Neural cell (in vitro differentiated cells): ENCODE results near the gene SYT6. TPM values are rescaled to one million over a fixed set of nuclear protein-coding genes. Genes with fewer than 3 reads are reported as not detected.

ENCODE experiments used
- H2AFZ ChIP-seq: fragments of 200-600, 300-800 bp; sonication (generic), shearing (Covaris generic); 2 replicates; pipeline ENCODE4 v1.6.0; 2014; ENCODE audit warnings: low read depth, mild to moderate bottlenecking, antibody characterized with exemption, low read length, moderate library complexity
- H3F3A ChIP-seq: fragments of 200-600 bp; shearing (Covaris generic); 2 replicates; pipeline ENCODE4 v1.6.1; 2016; ENCODE audit warnings: mild to moderate bottlenecking, moderate library complexity, mixed read lengths, antibody characterized with exemption, low read length; ENCODE audit not compliant: insufficient read depth, poor library complexity, severe bottlenecking
- H3K27ac ChIP-seq: fragments of 200-600, 300-800 bp; sonication (generic), shearing (Covaris generic); 2 replicates; pipeline ENCODE4 v1.5.1; 2014; ENCODE audit warnings: mild to moderate bottlenecking, low read length, moderate library complexity
- H3K27me3 ChIP-seq: fragments of 300-800, 200-600 bp; sonication (generic), shearing (Covaris generic); 2 replicates; pipeline ENCODE4 v1.6.0; 2014; ENCODE audit warnings: mild to moderate bottlenecking, low read depth, low read length, moderate library complexity; ENCODE audit not compliant: insufficient read depth
- H3K36me3 ChIP-seq: fragments of 300-800, 200-600 bp; sonication (generic), shearing (Covaris generic); 2 replicates; pipeline ENCODE4 v1.5.1; 2014; ENCODE audit warnings: mild to moderate bottlenecking, antibody characterized with exemption, low read length, moderate library complexity; ENCODE audit not compliant: insufficient read depth
- H3K4me2 ChIP-seq: fragments of 300-800, 200-600 bp; sonication (generic), shearing (Covaris generic); 2 replicates; pipeline ENCODE4 v1.6.0; 2014; ENCODE audit warnings: mild to moderate bottlenecking, low read length
- H3K4me3 ChIP-seq: fragments of 300-800, 200-600 bp; sonication (generic), shearing (Covaris generic); 2 replicates; pipeline ENCODE4 v1.5.1; 2014; ENCODE audit warnings: mild to moderate bottlenecking, low read length, moderate library complexity
- H3K79me2 ChIP-seq: fragments of 200-600 bp; shearing (Covaris generic); replicated peaks from 2 replicates; pipeline ENCODE4 v1.6.0; 2014; ENCODE audit warnings: mild to moderate bottlenecking, low read length, moderate library complexity; ENCODE audit not compliant: insufficient read depth
- H3K9ac ChIP-seq: fragments of 300-800, 200-600 bp; sonication (generic), shearing (Covaris generic); 2 replicates; pipeline ENCODE4 v1.6.1; 2016; ENCODE audit warnings: mild to moderate bottlenecking, low read length, mixed read lengths
- H3K9me2 ChIP-seq: fragments of 200-600 bp; shearing (Covaris generic); 2 replicates; pipeline ENCODE4 v1.6.1; 2016; ENCODE audit warnings: mild to moderate bottlenecking, low read length, mixed read lengths; ENCODE audit not compliant: insufficient read depth
- H3K9me3 ChIP-seq: fragments of 200-600, 300-800 bp; sonication (generic), shearing (Covaris generic); 2 replicates; pipeline ENCODE4 v1.6.1; 2016; ENCODE audit warnings: mild to moderate bottlenecking, mixed run types, low read length, moderate library complexity, mixed read lengths
- H4K20me1 ChIP-seq: fragments of 200-600 bp; shearing (Covaris generic); 2 replicates; pipeline ENCODE4 v1.6.1; 2016; ENCODE audit warnings: mild to moderate bottlenecking, mixed run types; ENCODE audit not compliant: insufficient read depth
- EP300 ChIP-seq: fragments of 450-650 bp; conservative IDR thresholded peaks from 2 replicates; pipeline ENCODE4 v1.6.1; 2014; ENCODE audit warnings: antibody characterized with exemption, mild to moderate bottlenecking, moderate library complexity; ENCODE audit not compliant: poor library complexity, severe bottlenecking
- EZH2 ChIP-seq: fragments of 200-600, 300-800 bp; shearing (Covaris generic), sonication (generic); IDR thresholded peaks from 2 replicates; pipeline ENCODE4 v1.6.1; 2014; ENCODE audit warnings: antibody characterized with exemption, low read length, borderline replicate concordance, mild to moderate bottlenecking; ENCODE audit not compliant: insufficient read depth, poor library complexity, severe bottlenecking
- MXI1 ChIP-seq: fragments of 450-650 bp; conservative IDR thresholded peaks from 2 replicates; pipeline ENCODE4 v1.6.1; 2014; ENCODE audit warnings: antibody characterized with exemption, mild to moderate bottlenecking; ENCODE audit not compliant: poor library complexity, severe bottlenecking
- POLR2AphosphoS5 ChIP-seq: IDR thresholded peaks from 2 replicates; pipeline ENCODE4 v1.6.1; 2012
- RAD21 ChIP-seq: fragments of 450-650 bp; conservative IDR thresholded peaks from 2 replicates; pipeline ENCODE4 v1.6.1; 2014; ENCODE audit warnings: antibody characterized with exemption, mild to moderate bottlenecking, moderate library complexity
- REST ChIP-seq: IDR thresholded peaks from 2 replicates; pipeline ENCODE4 v1.6.1; 2012; ENCODE audit warnings: borderline replicate concordance
- SMC3 ChIP-seq: fragments of 450-650 bp; conservative IDR thresholded peaks from 2 replicates; pipeline ENCODE4 v1.6.1; 2014; ENCODE audit warnings: antibody characterized with exemption, mild to moderate bottlenecking, moderate library complexity; ENCODE audit not compliant: poor library complexity
- TAF1 ChIP-seq: IDR thresholded peaks from 2 replicates; pipeline ENCODE4 v1.6.1; 2012; ENCODE audit warnings: low read depth
- polyA plus RNA-seq: library from polyadenylated mRNA; depleted of rRNA; stranded (reverse); fragments of >200 nt; gene quantifications from 2 replicates; pipeline ENCODE4 v1.2.3, GENCODE V29; 2014
- TF ChIP-seq, protein P1 (sequence below): fragments of 450-650 bp; IDR thresholded peaks from 2 replicates; pipeline ENCODE4 v1.5.1; 2014; ENCODE audit warnings: antibody characterized with exemption, mild to moderate bottlenecking, moderate library complexity; ENCODE audit not compliant: poor library complexity, severe bottlenecking

Gene SYT6
- polyA plus RNA-seq, 1 donor from 2014 or later: 8.1 TPM

GRCh38 chr1:114144016-114144415, 9.7 kb downstream of the SYT6 start:
- H3K36me3 ChIP-seq: no peaks in the 10 kb centered on the region
- no peak overlapping the region for H3K27ac ChIP-seq
- H3K27me3 ChIP-seq: no peaks in the 10 kb centered on the region
- no peak overlapping the region for H3K4me2 ChIP-seq
- H3K79me2 ChIP-seq: no peaks in the 10 kb centered on the region
- H3K4me3 ChIP-seq: no peak overlapping the region
- H3K9ac ChIP-seq: no peak overlapping the region
- no peaks in the 10 kb centered on the region for H3K9me3 ChIP-seq
- H3K9me2 ChIP-seq: no peaks in the 10 kb centered on the region
- H4K20me1 ChIP-seq: no peaks in the 10 kb centered on the region
- H2AFZ ChIP-seq: no peak overlapping the region
- no peaks in the 10 kb centered on the region for H3F3A ChIP-seq
- TF ChIP-seq EP300: no peak
- no peak for TF ChIP-seq RAD21
- no peak for TF ChIP-seq EZH2
- TF ChIP-seq REST: no peak
- no peak for TF ChIP-seq SMC3
- no peak for TF ChIP-seq MXI1
- TF ChIP-seq, protein P1, sequence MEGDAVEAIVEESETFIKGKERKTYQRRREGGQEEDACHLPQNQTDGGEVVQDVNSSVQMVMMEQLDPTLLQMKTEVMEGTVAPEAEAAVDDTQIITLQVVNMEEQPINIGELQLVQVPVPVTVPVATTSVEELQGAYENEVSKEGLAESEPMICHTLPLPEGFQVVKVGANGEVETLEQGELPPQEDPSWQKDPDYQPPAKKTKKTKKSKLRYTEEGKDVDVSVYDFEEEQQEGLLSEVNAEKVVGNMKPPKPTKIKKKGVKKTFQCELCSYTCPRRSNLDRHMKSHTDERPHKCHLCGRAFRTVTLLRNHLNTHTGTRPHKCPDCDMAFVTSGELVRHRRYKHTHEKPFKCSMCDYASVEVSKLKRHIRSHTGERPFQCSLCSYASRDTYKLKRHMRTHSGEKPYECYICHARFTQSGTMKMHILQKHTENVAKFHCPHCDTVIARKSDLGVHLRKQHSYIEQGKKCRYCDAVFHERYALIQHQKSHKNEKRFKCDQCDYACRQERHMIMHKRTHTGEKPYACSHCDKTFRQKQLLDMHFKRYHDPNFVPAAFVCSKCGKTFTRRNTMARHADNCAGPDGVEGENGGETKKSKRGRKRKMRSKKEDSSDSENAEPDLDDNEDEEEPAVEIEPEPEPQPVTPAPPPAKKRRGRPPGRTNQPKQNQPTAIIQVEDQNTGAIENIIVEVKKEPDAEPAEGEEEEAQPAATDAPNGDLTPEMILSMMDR: no peak
- no peak for TF ChIP-seq POLR2AphosphoS5
- TF ChIP-seq TAF1: no peak

DNA sequence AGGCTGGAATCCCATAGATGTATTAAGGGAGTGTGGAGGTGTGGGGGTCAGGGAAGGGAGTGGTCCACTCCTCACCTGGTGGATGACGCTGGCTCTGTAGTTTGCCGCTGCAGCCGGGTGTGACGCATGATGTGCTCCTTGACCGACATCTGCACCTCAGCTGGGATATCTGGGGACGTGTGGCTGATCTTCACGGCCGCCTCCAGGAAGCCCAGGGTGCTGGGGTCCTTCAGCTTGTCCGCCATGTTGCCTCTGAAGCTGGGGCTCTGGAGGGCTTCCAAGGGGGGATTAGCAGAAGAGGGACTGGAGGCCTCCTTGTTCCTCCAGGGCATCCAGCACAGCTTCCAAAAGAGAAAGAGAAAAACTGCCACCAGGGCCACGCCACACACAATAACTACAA, 14.1 kb downstream of the SYT6 start:
- Histone ChIP-seq H3K9me3 (no peaks in the 10 kb centered on the region), H3K27me3 (no peaks in the 10 kb centered on the region), H4K20me1 (no peaks in the 10 kb centered on the region), H3K9me2 (no peaks in the 10 kb centered on the region), H2AFZ (no peak overlapping the region), H3K9ac (no peak overlapping the region), H3K36me3 (no peaks in the 10 kb centered on the region), H3K79me2 (no peaks in the 10 kb centered on the region), H3K4me2 (no peak overlapping the region), H3F3A (no peaks in the 10 kb centered on the region), H3K4me3 (no peak overlapping the region), H3K27ac (no peak overlapping the region)
- no peak for TF ChIP-seq RAD21
- no peak for TF ChIP-seq REST
- TF ChIP-seq EP300: no peak
- TF ChIP-seq EZH2: no peak
- TF ChIP-seq, protein P1: no peak
- no peak for TF ChIP-seq POLR2AphosphoS5
- TF ChIP-seq SMC3: no peak
- no peak for TF ChIP-seq MXI1
- TF ChIP-seq TAF1: no peak
